SIG-M5 treated with dmso at 0.1 percent for 504 hours (cell line): ENCODE measurements around the gene USPL1.

ENCODE experiments used
- DNase-seq: peaks from one replicate; lab custom pipeline; 2025; ENCODE audit not compliant: unreplicated experiment; lab: John Stamatoyannopoulos, UW

USPL1 gene

DNA sequence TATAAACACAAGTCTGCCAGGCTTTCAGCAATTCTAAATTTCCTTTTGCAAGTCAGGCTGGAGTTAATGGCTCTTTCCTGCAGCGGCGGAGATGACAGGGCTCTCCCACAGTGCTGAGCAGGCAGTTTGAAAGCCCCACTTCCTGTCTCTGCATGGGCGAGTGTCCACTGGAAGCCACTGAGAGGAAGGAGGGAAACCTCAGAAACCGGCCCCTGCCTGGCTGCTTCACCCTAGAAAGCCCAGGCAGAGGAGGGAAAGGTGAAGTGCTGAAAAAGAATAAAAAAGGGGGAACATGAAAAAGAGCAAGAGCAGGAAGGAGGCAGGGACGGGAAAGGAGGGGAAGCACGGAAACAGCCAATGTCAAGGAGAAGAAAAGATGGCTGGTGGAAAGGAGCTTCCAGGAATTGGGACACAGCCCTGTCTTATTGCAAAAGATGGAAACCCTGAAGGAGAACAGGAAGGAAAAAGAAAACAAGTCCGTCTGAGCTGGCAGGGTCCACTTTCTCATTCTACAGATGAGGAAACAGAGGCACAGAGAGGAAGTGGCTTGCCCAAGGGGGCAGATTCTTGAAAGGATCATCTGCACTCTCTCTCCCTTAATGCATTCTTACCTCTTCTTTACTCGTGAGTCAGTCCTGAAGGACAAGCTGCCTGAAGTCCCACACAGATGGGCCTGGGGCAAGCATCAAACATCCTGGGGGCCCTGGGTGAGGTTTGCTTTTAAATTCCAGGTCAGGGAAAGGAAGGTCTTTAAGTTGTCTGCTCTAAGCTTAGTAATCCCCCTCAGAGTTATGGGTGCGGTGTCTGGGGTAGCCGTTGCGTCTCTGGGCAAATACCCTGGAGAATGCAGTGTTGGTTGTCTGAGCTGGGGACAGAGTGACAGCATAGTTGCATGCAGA, 78.8 kb downstream of the USPL1 start:
- peak; percentile 77 for DNase-seq

DNA sequence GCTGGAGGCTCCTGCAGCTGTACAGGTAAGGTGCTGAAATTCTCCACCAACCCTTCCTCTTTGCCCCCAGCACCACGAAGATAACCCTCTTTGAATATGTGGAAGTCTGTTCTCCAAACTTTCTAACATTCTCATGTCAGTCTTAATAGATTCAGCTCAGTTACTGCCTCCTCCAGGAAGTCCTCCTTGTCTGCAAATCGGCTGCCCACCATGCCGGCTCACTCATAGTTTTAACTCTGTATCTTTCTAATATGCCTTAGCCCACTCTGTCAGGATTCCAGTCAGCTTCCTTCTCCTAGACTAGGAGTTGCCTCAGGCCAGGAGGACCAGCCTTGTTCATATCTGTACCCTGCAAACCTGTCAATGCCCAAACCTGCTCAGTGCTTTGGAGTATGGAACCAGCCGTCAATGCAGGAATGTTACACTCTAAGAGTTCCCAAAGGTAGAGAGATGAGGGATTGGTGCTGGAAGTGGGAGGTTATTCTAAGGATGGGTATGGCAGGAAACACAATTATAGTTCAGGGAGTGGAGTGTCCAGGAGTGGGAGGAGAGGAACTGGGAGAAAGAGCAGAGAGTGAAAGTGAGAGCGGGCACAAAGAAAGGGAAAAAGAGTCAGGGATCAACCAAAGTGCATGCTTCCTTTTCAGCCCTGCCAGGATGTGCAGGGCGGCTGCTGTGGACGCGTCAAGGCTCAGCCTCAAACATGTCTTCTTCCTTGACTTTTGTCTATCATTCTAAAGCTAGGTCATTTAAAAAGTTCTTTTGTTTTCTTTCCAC, 79.6 kb downstream of the USPL1 start:
- DNase-seq, result no peak

DNA sequence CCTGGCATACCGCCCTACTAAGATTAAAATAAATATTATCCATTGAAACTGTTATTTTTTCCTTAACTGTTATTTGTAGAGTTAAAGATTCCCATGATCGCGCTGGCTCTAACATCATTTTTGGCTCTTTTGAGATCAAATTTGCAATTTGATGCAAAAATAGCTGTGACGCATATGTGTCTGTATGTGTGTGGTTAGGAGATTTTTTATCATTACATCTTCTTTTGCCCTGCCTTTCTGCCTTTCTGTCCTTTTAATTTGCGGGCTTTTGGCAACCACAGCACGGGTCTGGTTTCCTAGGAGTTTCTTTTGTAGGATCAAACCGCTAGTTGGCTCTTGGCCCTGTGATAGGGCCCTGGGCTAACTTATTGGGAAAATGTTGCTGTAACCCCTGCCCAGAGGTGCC, 80.3 kb downstream of the USPL1 start:
- DNase-seq, result no peak

DNA sequence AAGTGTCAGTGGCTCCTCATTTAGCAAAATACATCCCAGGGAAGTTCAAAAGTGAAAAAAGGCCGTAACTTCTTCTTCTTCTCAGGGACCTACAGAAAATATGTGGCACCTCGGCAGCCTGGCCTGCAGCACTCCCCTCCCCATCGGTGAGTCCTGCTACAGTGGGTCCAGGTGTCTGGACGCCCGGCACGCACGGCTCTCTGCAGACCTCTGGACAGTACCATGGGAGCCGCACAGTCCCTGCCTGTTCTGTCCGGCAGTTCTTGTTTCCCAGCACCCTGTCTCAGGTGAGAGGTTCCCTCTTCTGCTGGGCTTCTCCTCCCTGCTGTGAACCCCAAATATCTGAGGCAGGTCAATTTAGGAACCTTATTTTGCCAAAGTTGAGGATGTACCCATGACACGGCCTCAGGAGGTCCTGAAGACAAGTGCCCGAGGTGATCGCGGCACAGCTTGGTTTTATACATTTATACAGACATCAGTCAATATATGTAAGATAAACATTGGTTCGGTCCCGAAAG, 80.8 kb downstream of the USPL1 start:
- DNase-seq, result no peak

DNA sequence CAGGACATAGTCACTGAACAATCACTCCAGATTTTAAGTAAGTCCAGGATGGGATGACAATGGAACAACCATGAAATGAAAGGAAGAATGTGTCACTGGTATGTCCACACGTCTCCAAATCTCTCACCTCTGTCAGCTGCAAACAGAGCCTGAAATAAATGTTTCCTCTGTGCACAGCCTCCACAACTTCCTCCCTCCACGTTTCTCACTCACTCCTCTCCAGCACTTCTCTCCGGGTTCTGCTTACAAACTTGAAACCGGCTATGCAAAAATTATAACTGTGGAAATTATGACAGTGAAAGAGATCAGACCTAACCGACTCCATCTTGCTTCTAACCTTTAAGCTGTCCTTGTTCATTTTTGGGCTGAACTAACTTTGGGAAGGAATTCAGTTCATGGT, 82.6 kb downstream of the USPL1 start:
- DNase-seq, result peak; percentile 20

DNA sequence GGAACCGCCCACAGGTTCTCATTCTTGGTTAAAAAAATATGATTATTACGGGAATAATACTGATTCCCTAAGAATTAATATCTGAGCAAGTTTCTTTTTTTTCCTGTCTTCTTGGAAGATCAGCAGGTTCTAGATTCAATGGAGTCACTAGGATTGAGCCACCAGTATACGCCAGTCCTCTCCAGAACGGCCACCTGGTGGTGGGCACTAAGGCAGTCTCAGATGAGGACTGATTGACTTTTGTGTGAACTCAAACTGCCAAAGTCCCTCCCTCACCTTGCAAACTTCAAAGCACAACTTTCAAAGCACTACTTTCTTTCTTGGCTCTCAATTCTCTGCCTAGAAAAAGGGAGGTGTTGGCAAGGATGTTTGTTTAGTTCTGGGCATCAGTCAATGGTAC, 84.3 kb downstream of the USPL1 start:
- no peak for DNase-seq

DNA sequence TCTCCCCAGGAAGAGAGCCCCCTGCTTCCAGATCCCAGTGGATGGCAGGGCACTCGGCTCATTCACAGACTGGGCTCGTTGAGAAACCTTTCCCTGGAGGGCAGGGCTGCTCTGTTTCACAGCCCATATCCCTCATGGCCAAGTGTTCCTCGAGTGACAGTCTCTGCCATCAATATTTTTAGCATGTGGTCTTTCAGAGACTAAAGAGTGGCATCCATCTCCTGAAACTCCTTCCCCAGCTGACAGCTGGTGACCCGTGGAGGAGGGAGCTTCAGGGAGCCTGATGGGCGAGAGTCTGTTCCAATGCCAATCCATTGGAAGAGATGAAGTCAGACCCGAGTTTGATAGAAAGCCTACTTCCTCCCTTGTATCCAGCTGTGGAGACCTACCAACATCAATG, 86.9 kb downstream of the USPL1 start:
- no peak for DNase-seq

DNA sequence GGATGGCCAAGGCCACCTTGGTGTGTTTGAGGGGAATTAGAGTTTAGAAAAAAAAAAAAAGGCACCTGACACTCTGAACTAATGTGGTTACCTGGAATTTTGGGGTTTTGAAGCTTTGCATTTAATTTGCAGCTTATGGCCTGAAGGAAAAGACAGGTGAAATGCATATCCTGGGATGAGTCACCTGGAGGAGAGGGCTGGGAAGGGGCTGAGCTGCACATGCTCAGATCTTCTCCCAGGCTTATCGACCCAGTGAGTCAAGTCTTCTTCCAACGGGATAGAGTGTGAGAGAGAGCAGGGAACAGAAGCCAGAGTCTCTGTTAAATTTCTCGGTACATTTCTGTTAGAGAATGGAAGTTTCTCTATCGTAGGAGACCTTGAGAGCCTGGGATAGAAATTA, 88.0 kb downstream of the USPL1 start:
- DNase-seq, result no peak

DNA sequence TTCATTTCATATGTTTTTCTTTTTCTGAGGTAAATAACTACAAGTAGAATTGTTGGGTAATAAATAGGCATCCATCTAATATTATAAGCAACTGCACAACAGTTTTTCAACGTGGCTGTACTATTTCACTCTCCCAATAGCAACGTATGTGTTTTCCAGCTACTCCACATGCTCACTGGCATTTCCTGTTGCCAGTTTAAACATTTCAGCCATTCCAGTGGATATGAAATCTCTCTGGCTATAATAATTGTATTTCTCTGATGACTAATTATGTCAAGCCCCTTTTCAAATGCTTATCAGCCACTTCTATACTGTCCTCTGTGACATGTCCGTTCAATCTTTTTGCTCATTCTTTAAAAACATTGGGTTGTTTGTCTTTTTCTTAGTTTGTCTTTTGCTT, 90.8 kb downstream of the USPL1 start:
- DNase-seq, result no peak
